Keratinocyte (primary cell): ENCODE results near the gene CLCNKB. TPM values are rescaled to one million over a fixed set of nuclear protein-coding genes. Genes with fewer than 3 reads are reported as not detected.

Experiments
- DNase-seq: peaks from one replicate; pipeline ENCODE4 v3.0.0-alpha.2; 2011; ENCODE audit warnings: low read depth, missing footprints, low spot score
- FAIRE-seq: peaks from 2 replicates; lab custom pipeline; 2011; peaks lifted over from hg19 to GRCh38; lab: Jason Lieb, UNC
- H2AFZ ChIP-seq: 2 replicates; pipeline ENCODE4 v1.6.0; 2012; ENCODE audit warnings: low read length, control low read depth, inconsistent platforms; ENCODE audit not compliant: control insufficient read depth
- H3K27ac ChIP-seq: 2 replicates; pipeline ENCODE4 v1.5.1; 2011; ENCODE audit warnings: low read length; ENCODE audit not compliant: control insufficient read depth, insufficient read depth
- H3K27me3 ChIP-seq: 3 replicates; pipeline ENCODE4 v1.6.0; 2011; ENCODE audit warnings: low read length; ENCODE audit not compliant: control insufficient read depth, insufficient read depth; ENCODE audit errors: extremely low read depth
- H3K36me3 ChIP-seq, 2 experiments: 2 replicates in 1 of 2; 3 replicates in 1 of 2; pipeline ENCODE4 v1.5.1; 2011; ENCODE audit warnings: low read length in 2 of 2, mild to moderate bottlenecking in 1 of 2; ENCODE audit not compliant: control insufficient read depth in 2 of 2, insufficient read depth in 2 of 2; ENCODE audit errors: extremely low read depth in 1 of 2
- H3K4me1 ChIP-seq: 3 replicates; pipeline ENCODE4 v1.5.1; 2011; ENCODE audit warnings: low read length; ENCODE audit not compliant: control insufficient read depth, insufficient read depth; ENCODE audit errors: extremely low read depth
- H3K4me2 ChIP-seq: 3 replicates; pipeline ENCODE4 v1.6.0; 2011; ENCODE audit warnings: low read depth, low read length; ENCODE audit not compliant: control insufficient read depth, insufficient read depth; ENCODE audit errors: extremely low read depth
- H3K4me3 ChIP-seq, 3 experiments: fragments of 200-600 bp in 1 of 3; sonication (generic) in 1 of 3; 2 replicates in 2 of 3; 3 replicates in 1 of 3; pipeline ENCODE4 v1.5.1; 2011 to 2016; ENCODE audit warnings: low read length in 3 of 3, mild to moderate bottlenecking in 3 of 3, control low read depth in 2 of 3, inconsistent platforms in 1 of 3, low read depth in 1 of 3, mixed read lengths in 1 of 3, mixed run types in 1 of 3, moderate library complexity in 1 of 3; ENCODE audit not compliant: control insufficient read depth in 2 of 3, insufficient read depth in 2 of 3; ENCODE audit errors: extremely low read depth in 1 of 3
- H3K79me2 ChIP-seq: 2 replicates; pipeline ENCODE4 v1.6.0; 2012; ENCODE audit warnings: low read length; ENCODE audit not compliant: control insufficient read depth, insufficient read depth
- H3K9ac ChIP-seq: 3 replicates; pipeline ENCODE4 v1.6.0; 2011; ENCODE audit warnings: low read length; ENCODE audit not compliant: control insufficient read depth, insufficient read depth; ENCODE audit errors: extremely low read depth
- H3K9me1 ChIP-seq: 3 replicates; pipeline ENCODE4 v1.6.0; 2011; ENCODE audit warnings: low read length; ENCODE audit not compliant: control insufficient read depth, insufficient read depth; ENCODE audit errors: extremely low read depth
- H3K9me3 ChIP-seq: 2 replicates; pipeline ENCODE4 v1.5.1; 2012; ENCODE audit warnings: low read depth, low read length; ENCODE audit not compliant: control insufficient read depth
- H4K20me1 ChIP-seq: 3 replicates; pipeline ENCODE4 v1.6.0; 2011; ENCODE audit warnings: low read length; ENCODE audit not compliant: control insufficient read depth, insufficient read depth; ENCODE audit errors: extremely low read depth
- EZH2 ChIP-seq: IDR thresholded peaks from one replicate; pipeline ENCODE4 v1.6.1; 2012; ENCODE audit warnings: inconsistent platforms, mild to moderate bottlenecking, low read length, moderate library complexity
- dilution Hi-C: fragments of 300-500 bp; cut with MboI; formaldehyde crosslinking; loops from one replicate; pipeline ENCODE4 v1.7.0; 2020; ENCODE audit warnings: low sequenced_read_pairs; ENCODE audit not compliant: extremely low pct_ligation_motif_present
- polyA plus RNA-seq, 5 experiments: library from polyadenylated mRNA; depleted of rRNA in 3 of 5; stranded (reverse) in 3 of 5; stranded (forward) in 1 of 5; unstranded in 1 of 5; fragments of >200 nt; gene quantifications; 1 replicate in 1 of 5; 2 replicates in 3 of 5; 3 replicates in 1 of 5; pipeline versions ENCODE4 v1.2.1 to v1.2.3, GENCODE V29; 2011 to 2012; ENCODE audit warnings: missing spikeins in 2 of 5, low read depth in 1 of 5, low replicate concordance in 1 of 5
- TF ChIP-seq, protein P1 (sequence below), 3 experiments: IDR thresholded peaks in 1 of 3; conservative IDR thresholded peaks in 1 of 3; optimal IDR thresholded peaks in 1 of 3; 2 replicates in 2 of 3; 3 replicates in 1 of 3; pipeline versions ENCODE3 to v1.5.1; 2011; ENCODE audit warnings: low read length in 3 of 3, mild to moderate bottlenecking in 3 of 3, moderate library complexity in 2 of 3, control low read depth in 1 of 3, inconsistent platforms in 1 of 3; ENCODE audit not compliant: insufficient read depth in 2 of 3; ENCODE audit errors: extremely low read depth in 1 of 3

CLCNKB gene
- polyA plus RNA-seq, 1 donor (not counting 4 experiments of a cell fraction or from before 2014, with no cell fraction given): not detected

DNA sequence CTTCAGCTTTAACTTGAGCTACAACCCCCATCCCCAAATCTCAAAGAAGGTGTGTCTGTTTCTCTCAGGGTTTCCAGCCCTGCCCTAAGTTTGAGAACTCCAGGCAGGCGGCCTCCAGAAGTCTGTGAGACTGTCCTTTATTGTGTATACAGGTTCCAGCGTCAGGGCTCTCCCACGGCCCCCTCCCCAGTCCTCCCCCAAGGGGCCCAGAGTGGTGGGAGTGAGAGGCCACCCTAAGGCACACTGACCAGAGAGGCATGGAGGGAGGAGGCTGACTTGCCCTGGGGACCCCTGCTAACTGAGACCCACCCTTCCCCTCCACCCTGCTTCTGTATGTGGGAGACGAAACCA, 29.7 kb upstream of the CLCNKB start:
- Histone ChIP-seq H3K27me3 (no peaks in the 10 kb centered on the region), H3K9ac (no peak overlapping the region), H3K4me3 (no peak overlapping the region), H3K27ac (no peak overlapping the region), H2AFZ (no peak overlapping the region), H4K20me1 (peaks cover 5% of the 10 kb centered on the region), H3K36me3 (no peaks in the 10 kb centered on the region), H3K9me1 (no peaks in the 10 kb centered on the region), H3K9me3 (no peaks in the 10 kb centered on the region), H3K79me2 (no peaks in the 10 kb centered on the region), H3K4me2 (no peak overlapping the region), H3K4me1 (peaks cover 4% of the 10 kb centered on the region)
- no peak for TF ChIP-seq EZH2
- TF ChIP-seq, protein P1, sequence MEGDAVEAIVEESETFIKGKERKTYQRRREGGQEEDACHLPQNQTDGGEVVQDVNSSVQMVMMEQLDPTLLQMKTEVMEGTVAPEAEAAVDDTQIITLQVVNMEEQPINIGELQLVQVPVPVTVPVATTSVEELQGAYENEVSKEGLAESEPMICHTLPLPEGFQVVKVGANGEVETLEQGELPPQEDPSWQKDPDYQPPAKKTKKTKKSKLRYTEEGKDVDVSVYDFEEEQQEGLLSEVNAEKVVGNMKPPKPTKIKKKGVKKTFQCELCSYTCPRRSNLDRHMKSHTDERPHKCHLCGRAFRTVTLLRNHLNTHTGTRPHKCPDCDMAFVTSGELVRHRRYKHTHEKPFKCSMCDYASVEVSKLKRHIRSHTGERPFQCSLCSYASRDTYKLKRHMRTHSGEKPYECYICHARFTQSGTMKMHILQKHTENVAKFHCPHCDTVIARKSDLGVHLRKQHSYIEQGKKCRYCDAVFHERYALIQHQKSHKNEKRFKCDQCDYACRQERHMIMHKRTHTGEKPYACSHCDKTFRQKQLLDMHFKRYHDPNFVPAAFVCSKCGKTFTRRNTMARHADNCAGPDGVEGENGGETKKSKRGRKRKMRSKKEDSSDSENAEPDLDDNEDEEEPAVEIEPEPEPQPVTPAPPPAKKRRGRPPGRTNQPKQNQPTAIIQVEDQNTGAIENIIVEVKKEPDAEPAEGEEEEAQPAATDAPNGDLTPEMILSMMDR (optimal IDR thresholded peaks at IDR 0.05 in 1 of 3, IDR thresholded peaks at IDR 0.05 in 1 of 3, conservative IDR thresholded peaks at IDR 0.05 in 1 of 3; ENCODE audit: extremely low read depth in 1 of 3, insufficient read depth in 2 of 3, low read length in 3 of 3): no peak
- dilution Hi-C loops: no loop called here
- no peak for DNase-seq
- FAIRE-seq: no peak

DNA sequence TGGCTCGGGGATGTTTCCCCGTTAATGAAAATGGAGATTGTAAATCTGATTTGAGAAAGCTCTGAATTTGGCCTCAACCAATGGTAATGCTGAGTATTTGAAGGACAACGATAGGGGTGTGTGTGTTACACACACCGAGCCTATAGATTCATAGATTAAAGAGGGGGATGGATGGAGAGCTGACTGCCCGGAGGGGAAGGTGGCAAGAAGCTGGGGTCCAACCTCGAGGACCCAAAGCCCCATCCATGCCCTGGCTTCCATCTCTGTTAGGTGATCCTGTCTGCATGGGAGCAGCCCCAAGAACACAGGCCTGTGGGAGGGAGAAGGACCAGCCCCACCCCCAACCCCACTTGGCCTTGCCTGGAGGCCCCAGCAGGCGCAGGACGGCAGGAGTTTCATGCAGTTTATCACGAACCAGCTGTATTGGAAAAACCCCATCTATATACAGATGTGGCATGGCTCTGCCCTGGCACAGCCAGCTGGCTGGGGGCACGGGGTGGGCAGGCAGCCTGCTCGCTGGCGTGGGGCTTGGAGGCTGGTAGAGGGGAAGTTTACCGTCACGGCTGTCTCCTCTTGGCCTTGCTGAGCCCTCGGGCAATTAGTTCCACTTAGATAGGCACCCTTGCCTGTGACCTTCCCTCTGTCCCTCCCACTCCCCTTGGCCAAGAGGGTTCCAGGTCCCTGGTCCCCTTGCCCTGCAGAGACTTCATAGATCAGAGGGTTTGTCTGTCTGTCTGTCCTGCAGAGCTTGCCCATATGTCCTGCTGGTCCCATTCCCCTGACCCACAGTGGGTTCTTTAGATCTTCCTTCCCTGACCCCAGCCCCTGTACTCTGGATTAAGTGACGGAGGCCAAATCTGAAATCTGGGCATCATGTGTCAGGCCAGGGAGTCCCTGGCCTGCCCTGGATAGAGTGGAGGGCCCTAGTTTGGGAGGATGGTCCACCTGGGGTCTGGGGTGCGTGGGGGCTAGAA, 28.8 kb upstream of the CLCNKB start:
- Histone ChIP-seq H3K27me3 (no peaks in the 10 kb centered on the region), H3K27ac (no peak overlapping the region), H3K36me3 (no peaks in the 10 kb centered on the region), H3K4me2 (no peak overlapping the region), H4K20me1 (peaks cover 5% of the 10 kb centered on the region), H3K4me1 (peaks cover 4% of the 10 kb centered on the region), H3K9ac (no peak overlapping the region), H3K9me3 (no peaks in the 10 kb centered on the region), H3K4me3 (no peak overlapping the region), H3K79me2 (no peaks in the 10 kb centered on the region), H3K9me1 (no peaks in the 10 kb centered on the region), H2AFZ (no peak overlapping the region)
- no peak for FAIRE-seq
- DNase-seq: no peak
- TF ChIP-seq, protein P1 (optimal IDR thresholded peaks at IDR 0.05 in 1 of 3, IDR thresholded peaks at IDR 0.05 in 1 of 3, conservative IDR thresholded peaks at IDR 0.05 in 1 of 3; ENCODE audit: extremely low read depth in 1 of 3, insufficient read depth in 2 of 3, low read length in 3 of 3): no peak
- no peak for TF ChIP-seq EZH2
- dilution Hi-C loops: no loop called here
